GM23248 (cell line): ENCODE measurements around the gene C20orf202. TPM values are rescaled to one million over a fixed set of nuclear protein-coding genes. Genes with fewer than 3 reads are reported as not detected.

Experiments used
- DNase-seq: peaks from one replicate; pipeline ENCODE4 v3.0.0-alpha.2; 2015
- H2AFZ ChIP-seq: fragments of 200-600 bp; sonication (generic); 2 replicates; pipeline ENCODE4 v1.6.1; 2016; ENCODE audit warnings: antibody characterized with exemption
- H3F3A ChIP-seq: fragments of 200-600 bp; sonication (generic); 2 replicates; pipeline ENCODE4 v1.6.1; 2016; ENCODE audit warnings: mild to moderate bottlenecking, antibody characterized with exemption, mixed run types; ENCODE audit not compliant: insufficient read depth
- H3K27ac ChIP-seq: fragments of 200-600 bp; sonication (generic); 2 replicates; pipeline ENCODE4 v1.5.1; 2016; ENCODE audit warnings: mild to moderate bottlenecking
- H3K27me3 ChIP-seq: fragments of 200-600 bp; sonication (generic); replicated peaks from 2 replicates; pipeline ENCODE4 v1.6.1; 2016; ENCODE audit warnings: mild to moderate bottlenecking; ENCODE audit not compliant: insufficient read depth
- H3K36me3 ChIP-seq: fragments of 200-600 bp; sonication (generic); 2 replicates; pipeline ENCODE4 v1.6.1; 2016; ENCODE audit warnings: low read depth, mild to moderate bottlenecking
- H3K4me1 ChIP-seq: fragments of 200-600 bp; sonication (generic); 2 replicates; pipeline ENCODE4 v1.6.1; 2016; ENCODE audit warnings: mild to moderate bottlenecking; ENCODE audit not compliant: insufficient read depth
- H3K4me2 ChIP-seq: fragments of 200-600 bp; sonication (generic); one replicate; pipeline ENCODE4 v1.6.1; 2016; ENCODE audit warnings: mild to moderate bottlenecking; ENCODE audit not compliant: unreplicated experiment
- H3K4me3 ChIP-seq: fragments of 200-600 bp; sonication (generic); 2 replicates; pipeline ENCODE4 v1.5.1; 2016; ENCODE audit warnings: mild to moderate bottlenecking
- H3K79me2 ChIP-seq: fragments of 200-600 bp; sonication (generic); 2 replicates; pipeline ENCODE4 v1.6.1; 2016; ENCODE audit warnings: mild to moderate bottlenecking; ENCODE audit not compliant: insufficient read depth
- H3K9ac ChIP-seq: fragments of 200-600 bp; sonication (generic); 2 replicates; pipeline ENCODE4 v1.6.1; 2016; ENCODE audit warnings: mild to moderate bottlenecking
- H3K9me2 ChIP-seq: fragments of 200-600 bp; sonication (generic); 2 replicates; pipeline ENCODE4 v1.6.1; 2016; ENCODE audit warnings: mixed run types, mild to moderate bottlenecking, moderate library complexity; ENCODE audit not compliant: insufficient read depth
- H3K9me3 ChIP-seq: fragments of 200-600 bp; sonication (generic); one replicate; pipeline ENCODE4 v1.6.1; 2017; ENCODE audit warnings: low read depth
- H4K20me1 ChIP-seq: fragments of 200-600 bp; sonication (generic); 2 replicates; pipeline ENCODE4 v1.6.0; 2016; ENCODE audit not compliant: insufficient read depth
- EZH2 ChIP-seq: fragments of 200-600 bp; sonication (generic); IDR thresholded peaks from 2 replicates; pipeline ENCODE4 v1.6.1; 2018; ENCODE audit warnings: antibody characterized with exemption, mild to moderate bottlenecking; ENCODE audit not compliant: insufficient read depth, poor library complexity, severe bottlenecking
- EZH2phosphoT487 ChIP-seq: fragments of 200-600 bp; sonication (generic); IDR thresholded peaks from 2 replicates; pipeline ENCODE4 v1.6.1; 2018; ENCODE audit warnings: antibody characterized with exemption, moderate library complexity, mild to moderate bottlenecking, low read depth; ENCODE audit not compliant: insufficient read depth
- WGBS, 2 experiments: methylation state at CpG; one replicate each; pipeline ENCODE4 v1.1.6; 2015 to 2017; ENCODE audit warnings: low lambda C conversion rate in 2 of 2, low coverage in 1 of 2; ENCODE audit errors: missing lambda C conversion rate in 2 of 2; 5-methylcytosine and 5-hydroxymethylcytosine counted together
- in situ Hi-C: fragments of 300-500 bp; cut with MboI; formaldehyde crosslinking; loops from 2 replicates; pipeline ENCODE4 v1.15.0; 2020
- polyA plus RNA-seq: library from polyadenylated mRNA; unstranded; fragments of >200 nt; fragmentation: Nextera tagmentation; extraction: Ambion mirVana; gene quantifications from 2 replicates; pipeline ENCODE4 v1.2.1, GENCODE V29; 2016
- total RNA-seq: library from RNA; depleted of rRNA; stranded (reverse); fragments of >200 nt; shearing (Covaris generic); gene quantifications from 2 replicates; pipeline ENCODE4 v1.2.3, GENCODE V29; 2014

Gene C20orf202
- total and polyA plus RNA-seq, 2 experiments from 2014 or later, result not detected

GRCh38 chr20:1186367-1186991 is 16.8 kb upstream of the C20orf202 start:
- Histone ChIP-seq H3K79me2 (no peaks in the 10 kb centered on the region), H3K9ac (no peak overlapping the region), H3K9me2 (no peaks in the 10 kb centered on the region), H3K4me3 (no peak overlapping the region), H4K20me1 (no peaks in the 10 kb centered on the region), H2AFZ (no peak overlapping the region), H3K36me3 (no peaks in the 10 kb centered on the region), H3K27ac (no peak overlapping the region), H3K4me1 (no peaks in the 10 kb centered on the region), H3F3A (no peaks in the 10 kb centered on the region), H3K4me2 (no peak overlapping the region), H3K27me3 (peaks cover 56% of the 10 kb centered on the region), H3K9me3 (no peaks in the 10 kb centered on the region)
- no peak for DNase-seq
- 68 to 69% methylated on average over 13 of the region's 13 CpGs for WGBS, 2 experiments
- TF ChIP-seq EZH2phosphoT487 (no peak), EZH2 (no peak)
- in situ Hi-C loops, result no loop called here

GRCh38 chr20:1187605-1188171 is 15.6 kb upstream of the C20orf202 start:
- H3K27me3 ChIP-seq, result peaks cover 63% of the 10 kb centered on the region

GRCh38 chr20:1188347-1188746 is 14.9 kb upstream of the C20orf202 start:
- Histone ChIP-seq H3K4me3 (no peak overlapping the region), H3K9me3 (no peaks in the 10 kb centered on the region), H3K9ac (no peak overlapping the region), H3K9me2 (no peaks in the 10 kb centered on the region), H3K4me1 (no peaks in the 10 kb centered on the region), H3K36me3 (no peaks in the 10 kb centered on the region), H3F3A (no peaks in the 10 kb centered on the region), H3K27me3 (peaks cover 67% of the 10 kb centered on the region), H4K20me1 (no peaks in the 10 kb centered on the region), H3K4me2 (no peak overlapping the region), H3K27ac (no peak overlapping the region), H3K79me2 (no peaks in the 10 kb centered on the region), H2AFZ (no peak overlapping the region)
- DNase-seq, result no peak
- no peak for TF ChIP-seq EZH2
- TF ChIP-seq EZH2phosphoT487, result no peak
- 75 to 81% methylated on average over 1 of the region's 1 CpG for WGBS, 2 experiments
- in situ Hi-C loops, result no loop called here

More at GRCh38 chr20:1187605-1188171, 15.6 kb upstream of the C20orf202 start:
- Histone ChIP-seq H4K20me1 (no peaks in the 10 kb centered on the region), H3K9me2 (no peaks in the 10 kb centered on the region), H3K4me1 (no peaks in the 10 kb centered on the region), H3K79me2 (no peaks in the 10 kb centered on the region), H3K36me3 (no peaks in the 10 kb centered on the region), H3K9ac (no peak overlapping the region), H3K4me2 (no peak overlapping the region), H3K27ac (no peak overlapping the region), H3F3A (no peaks in the 10 kb centered on the region), H2AFZ (no peak overlapping the region), H3K9me3 (no peaks in the 10 kb centered on the region), H3K4me3 (no peak overlapping the region)
- no peak for DNase-seq
- 58 to 65% methylated on average over 4 of the region's 4 CpGs for WGBS, 2 experiments
- in situ Hi-C loops, result no loop called here
- TF ChIP-seq EZH2phosphoT487 (no peak), EZH2 (no peak)

GRCh38 chr20:1189827-1190226 is 13.4 kb upstream of the C20orf202 start:
- H3K4me1 ChIP-seq, result no peaks in the 10 kb centered on the region
- H3K27me3 ChIP-seq, result peaks cover 56% of the 10 kb centered on the region
- H3K4me3 ChIP-seq, result no peak overlapping the region
- no peaks in the 10 kb centered on the region for H4K20me1 ChIP-seq
- no peaks in the 10 kb centered on the region for H3K9me2 ChIP-seq
- no peaks in the 10 kb centered on the region for H3K36me3 ChIP-seq
- whole genome bisulfite sequencing, 2 experiments, result 39 to 100% methylated on average over 1 of the region's 1 CpG
- H3K9me3 ChIP-seq, result no peaks in the 10 kb centered on the region
- H3K79me2 ChIP-seq, result no peaks in the 10 kb centered on the region
- no peak overlapping the region for H2AFZ ChIP-seq
- DNase-seq, result no peak
- H3K4me2 ChIP-seq, result no peak overlapping the region
- TF ChIP-seq EZH2 (no peak), EZH2phosphoT487 (no peak)
- no peak overlapping the region for H3K27ac ChIP-seq
- in situ Hi-C loops, result no loop called here
- H3K9ac ChIP-seq, result no peak overlapping the region
- H3F3A ChIP-seq, result no peaks in the 10 kb centered on the region
